Measurements from ENCODE around the gene SLC37A1.

The SLC37A1 gene

GRCh38 chr21:42555756-42556438, 42.2 kb downstream of the SLC37A1 start:
- Histone ChIP-seq H3K36me3 (no peaks in the 10 kb centered on the region), H3K9me3 (ENCODE audit: severe bottlenecking) (no peaks in the 10 kb centered on the region), H3K27me3 (ENCODE audit: insufficient read depth, low read depth, severe bottlenecking) (no peaks in the 10 kb centered on the region), H3K4me3 (ENCODE audit: low read depth, low read length) (no peak overlapping the region), H3K27ac (no peak overlapping the region)
- peak; percentile 7 for DNase-seq
- TF ChIP-seq CTCF (IDR thresholded peaks at IDR 0.05; ENCODE audit: low read depth, low read length): no peak

GRCh38 chr21:42556476-42556875, 42.8 kb downstream of the SLC37A1 start:
- Histone ChIP-seq H3K4me3 (ENCODE audit: low read depth, low read length) (no peak overlapping the region), H3K27ac (no peak overlapping the region), H3K36me3 (no peaks in the 10 kb centered on the region), H3K27me3 (ENCODE audit: insufficient read depth, low read depth, severe bottlenecking) (no peaks in the 10 kb centered on the region), H3K9me3 (ENCODE audit: severe bottlenecking) (no peaks in the 10 kb centered on the region)
- DNase-seq: no peak
- no peak for TF ChIP-seq CTCF (IDR thresholded peaks at IDR 0.05; ENCODE audit: low read depth, low read length)

GRCh38 chr21:42556960-42557359, 43.3 kb downstream of the SLC37A1 start:
- peak; percentile 65 for DNase-seq
- no peak for TF ChIP-seq CTCF (IDR thresholded peaks at IDR 0.05; ENCODE audit: low read depth, low read length)
- no peaks in the 10 kb centered on the region for H3K27me3 ChIP-seq (ENCODE audit: insufficient read depth, low read depth, severe bottlenecking)
- no peaks in the 10 kb centered on the region for H3K9me3 ChIP-seq (ENCODE audit: severe bottlenecking)
- no peaks in the 10 kb centered on the region for H3K36me3 ChIP-seq
- peak overlapping the region; percentile 22; the same call in 1 of the 2 replicates for H3K27ac ChIP-seq
- no peak overlapping the region for H3K4me3 ChIP-seq (ENCODE audit: low read depth, low read length)

GRCh38 chr21:42557420-42557819, 43.8 kb downstream of the SLC37A1 start:
- no peak for DNase-seq
- no peak overlapping the region for H3K4me3 ChIP-seq (ENCODE audit: low read depth, low read length)
- no peaks in the 10 kb centered on the region for H3K36me3 ChIP-seq
- no peak for TF ChIP-seq CTCF (IDR thresholded peaks at IDR 0.05; ENCODE audit: low read depth, low read length)
- no peaks in the 10 kb centered on the region for H3K9me3 ChIP-seq (ENCODE audit: severe bottlenecking)
- H3K27ac ChIP-seq: peak overlapping the region; percentile 22; the same call in 1 of the 2 replicates
- H3K27me3 ChIP-seq (ENCODE audit: insufficient read depth, low read depth, severe bottlenecking): no peaks in the 10 kb centered on the region

GRCh38 chr21:42558368-42558767, 44.7 kb downstream of the SLC37A1 start:
- DNase-seq: no peak
- no peaks in the 10 kb centered on the region for H3K27me3 ChIP-seq (ENCODE audit: insufficient read depth, low read depth, severe bottlenecking)
- H3K36me3 ChIP-seq: no peaks in the 10 kb centered on the region
- no peak overlapping the region for H3K4me3 ChIP-seq (ENCODE audit: low read depth, low read length)
- no peak for TF ChIP-seq CTCF (IDR thresholded peaks at IDR 0.05; ENCODE audit: low read depth, low read length)
- no peaks in the 10 kb centered on the region for H3K9me3 ChIP-seq (ENCODE audit: severe bottlenecking)
- no peak overlapping the region for H3K27ac ChIP-seq

- Histone ChIP-seq H3K9me3 (ENCODE audit: severe bottlenecking) (no peaks in the 10 kb centered on the region), H3K36me3 (no peaks in the 10 kb centered on the region), H3K27ac (no peak overlapping the region), H3K27me3 (ENCODE audit: insufficient read depth, low read depth, severe bottlenecking) (no peaks in the 10 kb centered on the region), H3K4me3 (ENCODE audit: low read depth, low read length) (no peak overlapping the region)
- DNase-seq: peak; percentile 4
- no peak for TF ChIP-seq CTCF (IDR thresholded peaks at IDR 0.05; ENCODE audit: low read depth, low read length)
Measured at GRCh38 chr21:42558846-42559245, 45.2 kb downstream of the SLC37A1 start.
